ENCODE results near the gene USP17L10.
"Not testable (repeated sequence)": the region's sequence is repeated elsewhere in the genome, so short reads cannot be mapped to it uniquely, and the experiment has no call there.

The USP17L10 gene

GRCh38 chr4:9210357-9210756, at the start of gene USP17L10:
Gene USP17L10 (plus strand): TSS chr4:9210657. CDS start chr4:9210657, 0 bp downstream.
- not testable (repeated sequence) for DNase-seq (ENCODE audit: low read depth)

GRCh38 chr4:9165990-9166389, 44.5 kb upstream of the USP17L10 start:
- DNase-seq (ENCODE audit: low read depth): not testable (repeated sequence)

GRCh38 chr4:9169791-9170459, 40.5 kb upstream of the USP17L10 start, which contains the start of gene FAM90A26:
Gene FAM90A26 (plus strand): TSS chr4:9170409. CDS start chr4:9173173, 2,764 bp downstream.
- DNase-seq (ENCODE audit: low read depth): not testable (repeated sequence)

GRCh38 chr4:9214701-9215100, 4.2 kb downstream of the USP17L10 start:
- DNase-seq (ENCODE audit: low read depth): not testable (repeated sequence)

GRCh38 chr4:9215105-9215504, 4.6 kb downstream of the USP17L10 start, which contains the start of gene USP17L11:
Gene USP17L11 (plus strand): TSS chr4:9215405. CDS start chr4:9215405, 0 bp downstream.
- DNase-seq (ENCODE audit: low read depth): not testable (repeated sequence)

- DNase-seq (ENCODE audit: low read depth): not testable (repeated sequence)
Observed at GRCh38 chr4:9219852-9220251, 9.4 kb downstream of the USP17L10 start, which contains the start of gene USP17L12. Gene USP17L12 (plus strand): TSS chr4:9220152. CDS start chr4:9220152, 0 bp downstream.

GRCh38 chr4:9224596-9224995, 14.1 kb downstream of the USP17L10 start, which contains the start of gene USP17L13:
Gene USP17L13 (plus strand): TSS chr4:9224896. CDS start chr4:9224896, 0 bp downstream.
- DNase-seq (ENCODE audit: low read depth): not testable (repeated sequence)

- DNase-seq (ENCODE audit: low read depth): not testable (repeated sequence)
Observed at GRCh38 chr4:9230249-9230648, 19.8 kb downstream of the USP17L10 start.

GRCh38 chr4:9234085-9234484, 23.6 kb downstream of the USP17L10 start, which contains the start of gene USP17L15:
Gene USP17L15 (plus strand): TSS chr4:9234385. CDS start chr4:9234385, 0 bp downstream.
- DNase-seq (ENCODE audit: low read depth): not testable (repeated sequence)

- DNase-seq (ENCODE audit: low read depth): not testable (repeated sequence)
Observed at GRCh38 chr4:9238461-9238860, 28.0 kb downstream of the USP17L10 start.

GRCh38 chr4:9243579-9243978, 33.1 kb downstream of the USP17L10 start, which contains the start of gene USP17L17:
Gene USP17L17 (plus strand): TSS chr4:9243879. CDS start chr4:9243879, 0 bp downstream.
- DNase-seq (ENCODE audit: low read depth): not testable (repeated sequence)

- DNase-seq (ENCODE audit: low read depth): peak; percentile 1
Observed at GRCh38 chr4:9247953-9248680, 37.7 kb downstream of the USP17L10 start, which contains the start of gene USP17L18. Gene USP17L18 (plus strand): TSS chr4:9248630. CDS start chr4:9248630, 0 bp downstream.

GRCh38 chr4:9253078-9253477, 42.6 kb downstream of the USP17L10 start, which contains the start of gene USP17L19:
Gene USP17L19 (plus strand): TSS chr4:9253378. CDS start chr4:9253378, 0 bp downstream.
- DNase-seq (ENCODE audit: low read depth): not testable (repeated sequence)

GRCh38 chr4:9257824-9258223, 47.4 kb downstream of the USP17L10 start, which contains the start of gene USP17L20:
Gene USP17L20 (plus strand): TSS chr4:9258124. CDS start chr4:9258124, 0 bp downstream.
- not testable (repeated sequence) for DNase-seq (ENCODE audit: low read depth)
